Fibroblast of pulmonary artery (primary cell): ENCODE measurements around the gene DNAJC22.
A peak's percentile ranks its signal among the peaks of the same experiment; 100 is the strongest.

Experiments
- DNase-seq: peaks from one replicate; pipeline ENCODE4 v3.0.0-alpha.2; 2010; ENCODE audit warnings: low read depth
- H3K4me3 ChIP-seq: replicated peaks from 2 replicates; pipeline ENCODE4 v1.5.1; 2011; ENCODE audit warnings: low read depth, mild to moderate bottlenecking, control low read depth, low read length, moderate library complexity
- TF ChIP-seq, protein P1 (sequence below): IDR thresholded peaks from 2 replicates; pipeline ENCODE4 v1.5.1; 2011; ENCODE audit warnings: mild to moderate bottlenecking, control low read depth, low read length, inconsistent platforms; ENCODE audit errors: missing control alignments

DNAJC22 gene

DNA sequence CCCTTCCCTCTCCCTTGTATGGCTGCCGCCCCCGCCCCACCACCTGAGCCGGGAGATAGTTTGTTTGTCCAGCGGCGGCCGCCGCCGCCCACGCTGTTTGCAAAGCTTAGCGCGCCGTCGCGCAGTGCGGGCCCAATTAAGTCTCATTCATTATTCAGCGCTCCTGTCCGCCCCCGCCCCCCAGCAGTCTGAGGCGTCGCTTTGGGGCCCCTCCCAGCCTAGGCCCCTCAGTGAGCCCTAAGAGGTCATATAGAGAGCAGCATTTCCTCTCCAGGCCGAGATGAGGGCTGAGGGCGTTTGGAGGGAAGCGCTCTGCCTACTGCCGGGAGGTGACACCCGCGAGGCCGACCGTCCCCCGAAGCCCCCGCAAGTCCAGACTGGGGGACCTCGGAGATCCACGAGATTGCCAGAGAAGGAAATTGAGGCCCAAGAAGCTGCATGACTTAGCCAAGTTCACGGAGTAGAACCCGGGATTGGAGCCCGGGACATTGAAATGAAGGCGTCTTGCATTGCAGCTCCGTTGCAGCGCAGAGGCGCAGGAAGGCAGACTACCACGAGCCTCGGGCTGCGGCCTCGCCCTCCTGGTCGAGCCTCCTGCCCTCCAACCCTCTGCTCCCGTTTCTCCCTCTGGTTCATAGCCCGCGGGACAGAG, at the start of gene DNAJC22:
Gene DNAJC22, plus strand, starts transcription at position 230 of the 652 bp plus-strand sequence. CDS start 1,985 bp downstream, outside the sequence.
- no peak for DNase-seq
- peak within 1 kb of the TSS; percentile 50 for H3K4me3 ChIP-seq
- TF ChIP-seq, protein P1, sequence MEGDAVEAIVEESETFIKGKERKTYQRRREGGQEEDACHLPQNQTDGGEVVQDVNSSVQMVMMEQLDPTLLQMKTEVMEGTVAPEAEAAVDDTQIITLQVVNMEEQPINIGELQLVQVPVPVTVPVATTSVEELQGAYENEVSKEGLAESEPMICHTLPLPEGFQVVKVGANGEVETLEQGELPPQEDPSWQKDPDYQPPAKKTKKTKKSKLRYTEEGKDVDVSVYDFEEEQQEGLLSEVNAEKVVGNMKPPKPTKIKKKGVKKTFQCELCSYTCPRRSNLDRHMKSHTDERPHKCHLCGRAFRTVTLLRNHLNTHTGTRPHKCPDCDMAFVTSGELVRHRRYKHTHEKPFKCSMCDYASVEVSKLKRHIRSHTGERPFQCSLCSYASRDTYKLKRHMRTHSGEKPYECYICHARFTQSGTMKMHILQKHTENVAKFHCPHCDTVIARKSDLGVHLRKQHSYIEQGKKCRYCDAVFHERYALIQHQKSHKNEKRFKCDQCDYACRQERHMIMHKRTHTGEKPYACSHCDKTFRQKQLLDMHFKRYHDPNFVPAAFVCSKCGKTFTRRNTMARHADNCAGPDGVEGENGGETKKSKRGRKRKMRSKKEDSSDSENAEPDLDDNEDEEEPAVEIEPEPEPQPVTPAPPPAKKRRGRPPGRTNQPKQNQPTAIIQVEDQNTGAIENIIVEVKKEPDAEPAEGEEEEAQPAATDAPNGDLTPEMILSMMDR, result no peak

DNA sequence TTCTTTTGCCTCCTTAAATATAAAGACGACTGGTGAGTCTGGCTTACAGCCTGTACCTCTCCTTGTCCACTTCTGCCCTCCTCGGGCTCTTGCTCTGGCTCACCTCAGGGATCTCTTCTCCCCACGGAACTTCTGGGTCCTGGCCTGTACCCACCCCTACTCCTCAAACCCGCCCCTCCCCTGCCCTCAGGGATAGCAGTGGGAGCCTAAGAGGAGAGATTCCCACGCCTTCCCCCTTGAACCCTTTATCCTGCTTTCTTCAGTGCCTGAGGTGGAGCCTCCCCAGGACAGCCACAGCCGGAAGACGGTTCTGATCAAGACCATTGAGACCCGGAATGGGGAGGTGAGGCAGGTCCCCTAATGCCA, 49.0 kb upstream of the DNAJC22 start:
- no peak overlapping the region for H3K4me3 ChIP-seq
- TF ChIP-seq, protein P1, result no peak
- DNase-seq, result no peak

DNA sequence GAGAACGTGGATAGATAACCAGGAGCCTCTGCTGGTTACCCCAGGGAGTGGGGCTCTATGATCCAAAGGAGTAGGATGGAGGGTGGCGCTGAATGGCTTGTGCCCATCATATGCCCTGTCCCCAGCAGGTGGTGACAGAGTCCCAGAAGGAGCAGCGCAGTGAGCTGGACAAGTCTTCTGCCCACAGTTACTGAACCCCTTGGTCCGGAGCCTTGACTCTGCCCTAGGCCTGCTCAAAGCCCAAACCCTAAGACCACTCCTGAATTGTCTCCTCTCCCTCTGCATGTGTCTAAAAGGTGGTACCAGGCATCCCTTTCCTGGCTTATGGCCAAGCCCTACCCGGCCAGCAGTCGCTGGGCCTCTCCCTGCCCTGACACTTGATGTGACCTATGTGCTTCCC, 48.5 kb upstream of the DNAJC22 start:
- no peak overlapping the region for H3K4me3 ChIP-seq
- no peak for DNase-seq
- TF ChIP-seq, protein P1, result no peak

DNA sequence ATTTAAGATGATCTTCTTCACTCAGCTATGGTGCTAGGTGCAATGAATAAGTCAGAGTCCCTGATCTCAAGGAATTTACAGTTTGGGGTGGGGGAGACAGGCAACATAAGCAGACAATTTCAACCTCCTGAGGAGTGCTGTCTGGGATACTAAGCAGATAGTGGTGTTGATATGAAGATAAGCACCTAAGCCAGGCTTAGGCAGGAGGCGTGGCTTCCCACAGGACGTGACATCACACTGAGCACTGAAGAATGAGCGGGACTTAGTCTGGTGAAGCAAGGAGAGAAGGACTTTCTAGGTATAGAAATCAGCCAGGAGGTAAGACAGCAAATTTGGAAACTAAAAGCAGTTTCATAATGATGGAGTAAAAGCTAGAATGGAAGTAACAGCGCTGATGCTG, 44.9 kb upstream of the DNAJC22 start:
- TF ChIP-seq, protein P1, result no peak
- DNase-seq, result no peak
- H3K4me3 ChIP-seq, result no peak overlapping the region

DNA sequence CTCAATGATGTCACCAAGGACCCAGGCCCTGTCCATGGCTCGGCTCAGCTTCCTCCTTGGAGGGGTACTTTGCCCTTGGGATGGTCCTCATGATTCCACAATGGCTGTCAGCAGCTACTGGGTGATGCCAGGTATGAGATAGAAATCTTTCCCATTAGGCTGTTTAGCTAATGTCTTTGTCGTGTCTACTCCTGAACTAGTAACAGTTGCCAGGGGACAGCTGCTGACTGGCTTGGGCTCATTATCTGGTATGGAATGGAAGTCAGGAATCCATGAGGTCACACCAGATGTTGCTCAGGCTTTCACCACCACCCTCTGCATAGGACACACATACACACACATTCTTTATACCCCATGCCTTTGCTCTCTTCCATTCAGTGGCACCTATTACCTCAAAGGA, 42.5 kb upstream of the DNAJC22 start:
- DNase-seq, result peak; percentile 42
- no peak overlapping the region for H3K4me3 ChIP-seq
- TF ChIP-seq, protein P1, result no peak

DNA sequence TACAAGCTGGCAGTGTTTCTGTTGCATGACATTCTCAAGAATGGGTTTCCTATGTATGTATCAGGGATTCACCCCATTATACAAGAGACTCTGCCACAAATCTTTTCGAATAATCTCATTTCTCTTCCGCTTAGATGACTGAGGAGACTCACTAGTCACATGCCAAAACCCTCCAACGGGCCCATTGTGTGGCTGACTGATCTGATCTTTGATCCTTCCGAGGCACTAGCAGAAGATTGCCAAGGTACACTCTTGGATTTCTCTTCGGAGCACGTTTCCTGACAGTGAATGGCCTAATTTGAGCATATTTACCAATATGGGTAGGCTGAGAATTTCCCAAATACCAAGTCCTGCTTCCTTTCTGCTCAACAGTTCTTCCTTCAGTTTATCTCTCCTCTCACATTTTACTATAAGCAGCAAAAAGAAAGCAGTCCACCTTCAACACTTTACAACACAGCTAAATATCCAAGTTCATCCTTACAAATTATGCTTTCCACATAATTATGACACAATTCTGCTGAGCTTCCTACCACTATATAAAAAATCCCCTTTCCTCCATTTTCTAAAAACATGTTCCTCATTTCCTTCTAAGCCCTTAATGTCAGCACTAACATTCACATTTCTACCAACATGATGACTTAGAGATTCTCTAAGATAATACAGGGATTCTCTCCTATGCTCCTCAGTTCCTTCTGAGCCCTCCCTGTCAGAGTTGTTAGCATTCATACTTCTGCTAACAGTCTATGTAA, 40.8 kb upstream of the DNAJC22 start:
- no peak for DNase-seq
- no peak overlapping the region for H3K4me3 ChIP-seq
- TF ChIP-seq, protein P1, result no peak
